IPS DF 4.7 (cell line): ENCODE measurements around the gene CCL17.
"Not testable (repeated sequence)": the region's sequence is repeated elsewhere in the genome, so short reads cannot be mapped to it uniquely, and the experiment has no call there.

Experiments
- DNase-seq: peaks from one replicate; pipeline ENCODE4 v3.0.0-alpha.2; 2013; ENCODE audit warnings: low spot score; ENCODE audit errors: extremely low read depth

The CCL17 gene

GRCh38 chr16:57395026-57395425 lies 9.5 kb upstream of the CCL17 start:
- no peak for DNase-seq

GRCh38 chr16:57396786-57397185 lies 7.8 kb upstream of the CCL17 start:
- DNase-seq, result no peak

GRCh38 chr16:57397493-57397892 lies 7.1 kb upstream of the CCL17 start:
- not testable (repeated sequence) for DNase-seq

GRCh38 chr16:57401943-57402640 lies 2.5 kb upstream of the CCL17 start:
- no peak for DNase-seq

GRCh38 chr16:57405097-57405496 lies 530 bp downstream of the CCL17 start:
- DNase-seq, result no peak

GRCh38 chr16:57406881-57407280 lies 2.3 kb downstream of the CCL17 start:
- DNase-seq, result no peak

GRCh38 chr16:57407521-57408353 lies 3.2 kb downstream of the CCL17 start:
- no peak for DNase-seq

GRCh38 chr16:57409065-57409464 lies 4.5 kb downstream of the CCL17 start:
- DNase-seq, result no peak

GRCh38 chr16:57409870-57410587 lies 5.5 kb downstream of the CCL17 start:
- DNase-seq, result no peak

- DNase-seq, result no peak
These were observed 6.9 kb downstream of the CCL17 start for GRCh38 chr16:57411362-57411976.

GRCh38 chr16:57412584-57412983 lies 8.0 kb downstream of the CCL17 start:
- no peak for DNase-seq

GRCh38 chr16:57413301-57413730 lies 8.7 kb downstream of the CCL17 start:
- no peak for DNase-seq

GRCh38 chr16:57413733-57414132 lies 9.2 kb downstream of the CCL17 start:
- DNase-seq, result no peak

GRCh38 chr16:57416084-57416483 lies 11.5 kb downstream of the CCL17 start:
- DNase-seq, result no peak

GRCh38 chr16:57419506-57419905 lies 14.9 kb downstream of the CCL17 start:
- DNase-seq, result no peak

- no peak for DNase-seq
These were observed 17.7 kb downstream of the CCL17 start for GRCh38 chr16:57422026-57422944.

- no peak for DNase-seq
These were observed 18.6 kb downstream of the CCL17 start for GRCh38 chr16:57423152-57423551.

- no peak for DNase-seq
These were observed 20.0 kb downstream of the CCL17 start for GRCh38 chr16:57424583-57424982.

- DNase-seq, result no peak
These were observed 21.8 kb downstream of the CCL17 start for GRCh38 chr16:57426356-57426755.

- DNase-seq, result no peak
These were observed 22.7 kb downstream of the CCL17 start for GRCh38 chr16:57427307-57427706.

- DNase-seq, result no peak
These were observed 23.3 kb downstream of the CCL17 start for GRCh38 chr16:57427824-57428223.
